Measurements from ENCODE around the gene WSB1.

WSB1 gene

DNA sequence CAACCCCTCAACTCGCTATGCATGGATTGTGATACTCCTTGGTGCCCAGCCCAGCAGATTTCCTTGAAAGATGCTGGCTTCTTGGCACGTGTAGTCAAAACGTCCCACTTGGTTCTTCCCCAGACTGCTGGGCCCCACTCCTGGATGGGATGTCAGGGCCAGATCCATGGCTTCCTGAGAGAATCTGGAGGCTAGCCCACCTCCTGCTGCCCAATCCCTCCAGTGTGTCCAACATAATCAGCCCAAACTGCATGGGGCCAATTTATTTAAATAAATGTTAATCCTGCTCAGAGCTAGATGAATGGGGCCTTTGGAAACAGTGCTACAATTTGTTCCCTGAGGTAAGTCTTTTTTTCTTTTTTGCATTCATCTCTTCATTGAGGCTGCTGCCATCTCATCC lies 49.4 kb downstream of the WSB1 start:
- FAIRE-seq (no peak), DNase-seq (ENCODE audit: insufficient read length, low spot score) (no peak)
- TF ChIP-seq PAX5 (IDR thresholded peaks at IDR 0.05; ENCODE audit: insufficient read depth, low read length, severe bottlenecking) (no peak), POU2F2 (IDR thresholded peaks at IDR 0.05; ENCODE audit: low read depth, low read length) (no peak), TAF1 (IDR thresholded peaks at IDR 0.05; ENCODE audit: low read depth, low read length) (no peak), POLR2A (IDR thresholded peaks at IDR 0.05; ENCODE audit: low read depth, low read length) (no peak), SPI1 (IDR thresholded peaks at IDR 0.05; ENCODE audit: low read depth, low read length) (no peak)

DNA sequence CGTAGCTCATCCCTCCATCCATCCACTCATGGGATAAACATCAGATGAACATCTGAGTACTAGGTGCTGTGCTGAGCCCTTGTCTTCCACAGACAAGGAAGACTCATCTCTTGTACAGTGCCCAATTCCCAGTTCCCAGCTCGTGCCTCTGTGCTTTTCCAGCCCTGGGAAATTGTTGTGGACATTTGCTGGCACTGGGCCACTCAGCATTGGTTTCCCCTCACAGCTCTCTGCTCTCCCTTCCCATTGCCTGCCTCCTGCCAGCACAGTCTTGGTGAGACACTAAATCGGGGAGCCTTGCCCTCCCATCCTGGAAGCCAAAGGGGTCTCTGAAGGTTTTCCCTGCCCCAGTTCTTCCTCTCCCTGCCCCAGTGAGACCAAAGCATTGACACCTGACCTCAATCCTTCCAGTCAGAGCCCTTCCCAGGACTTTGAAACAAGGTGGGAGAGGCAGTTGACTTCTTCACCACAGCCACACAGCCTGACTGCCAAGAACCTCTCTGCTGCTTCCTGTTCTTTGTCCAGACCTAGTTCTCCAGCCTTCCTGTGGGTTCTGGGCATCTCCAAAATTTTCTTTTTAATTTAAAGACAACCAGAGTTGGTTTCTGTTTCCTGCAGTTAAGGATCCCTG lies 50.2 kb downstream of the WSB1 start:
- TF ChIP-seq POLR2A (IDR thresholded peaks at IDR 0.05; ENCODE audit: low read depth, low read length), result no peak
- TF ChIP-seq SPI1 (IDR thresholded peaks at IDR 0.05; ENCODE audit: low read depth, low read length), result no peak
- TF ChIP-seq PAX5 (IDR thresholded peaks at IDR 0.05; ENCODE audit: insufficient read depth, low read length, severe bottlenecking), result no peak
- TF ChIP-seq POLR2AphosphoS5 (IDR thresholded peaks at IDR 0.05; ENCODE audit: low read depth, low read length), result no peak
- no peak for TF ChIP-seq TAF1 (IDR thresholded peaks at IDR 0.05; ENCODE audit: low read depth, low read length)
- TF ChIP-seq POU2F2 (IDR thresholded peaks at IDR 0.05; ENCODE audit: low read depth, low read length), result no peak
- FAIRE-seq (no peak), DNase-seq (ENCODE audit: insufficient read length, low spot score) (no peak)

DNA sequence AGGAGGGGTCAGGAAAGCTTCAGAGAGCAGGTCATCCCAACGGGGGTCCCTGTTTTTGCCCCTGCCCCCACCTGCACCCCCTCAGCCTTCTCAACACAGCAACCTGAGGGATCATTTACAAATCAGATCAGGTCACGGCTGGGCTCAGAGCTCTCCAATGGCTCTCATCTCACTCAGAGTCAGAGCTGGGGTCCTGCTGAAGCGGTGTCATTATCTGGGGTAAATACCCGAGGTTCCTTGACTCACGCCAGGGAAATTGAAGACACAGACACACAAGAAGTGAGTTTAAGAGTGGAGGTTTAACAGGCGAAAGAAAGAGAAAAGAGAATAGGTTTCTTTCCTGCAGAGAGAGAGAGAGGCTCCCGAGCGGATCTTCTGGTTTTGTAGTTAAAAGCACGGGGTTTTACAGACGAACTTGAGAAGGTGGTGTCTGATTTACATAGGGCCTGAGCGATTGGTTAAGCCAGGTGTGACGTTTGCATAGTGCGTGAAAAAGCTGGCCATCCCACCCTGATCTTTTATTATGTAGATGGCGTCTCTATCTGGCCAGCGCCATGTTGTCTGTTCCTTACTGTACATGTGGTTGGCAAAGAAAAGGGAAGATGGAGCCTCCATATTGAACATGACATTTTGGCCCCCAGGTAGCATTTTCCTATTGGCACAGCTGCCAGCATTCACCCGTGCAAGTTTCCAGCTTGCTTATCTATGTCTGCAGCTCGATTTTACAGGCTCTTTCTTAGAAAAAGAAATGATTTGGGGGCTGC lies 51.4 kb downstream of the WSB1 start:
- no peak for TF ChIP-seq TAF1 (IDR thresholded peaks at IDR 0.05; ENCODE audit: low read depth, low read length)
- no peak for TF ChIP-seq POLR2A (IDR thresholded peaks at IDR 0.05; ENCODE audit: low read depth, low read length)
- TF ChIP-seq PAX5 (IDR thresholded peaks at IDR 0.05; ENCODE audit: insufficient read depth, low read length, severe bottlenecking), result no peak
- TF ChIP-seq SPI1 (IDR thresholded peaks at IDR 0.05; ENCODE audit: low read depth, low read length), result no peak
- TF ChIP-seq POU2F2 (IDR thresholded peaks at IDR 0.05; ENCODE audit: low read depth, low read length), result no peak
- no peak for TF ChIP-seq POLR2AphosphoS5 (IDR thresholded peaks at IDR 0.05; ENCODE audit: low read depth, low read length)
- FAIRE-seq, result no peak

DNA sequence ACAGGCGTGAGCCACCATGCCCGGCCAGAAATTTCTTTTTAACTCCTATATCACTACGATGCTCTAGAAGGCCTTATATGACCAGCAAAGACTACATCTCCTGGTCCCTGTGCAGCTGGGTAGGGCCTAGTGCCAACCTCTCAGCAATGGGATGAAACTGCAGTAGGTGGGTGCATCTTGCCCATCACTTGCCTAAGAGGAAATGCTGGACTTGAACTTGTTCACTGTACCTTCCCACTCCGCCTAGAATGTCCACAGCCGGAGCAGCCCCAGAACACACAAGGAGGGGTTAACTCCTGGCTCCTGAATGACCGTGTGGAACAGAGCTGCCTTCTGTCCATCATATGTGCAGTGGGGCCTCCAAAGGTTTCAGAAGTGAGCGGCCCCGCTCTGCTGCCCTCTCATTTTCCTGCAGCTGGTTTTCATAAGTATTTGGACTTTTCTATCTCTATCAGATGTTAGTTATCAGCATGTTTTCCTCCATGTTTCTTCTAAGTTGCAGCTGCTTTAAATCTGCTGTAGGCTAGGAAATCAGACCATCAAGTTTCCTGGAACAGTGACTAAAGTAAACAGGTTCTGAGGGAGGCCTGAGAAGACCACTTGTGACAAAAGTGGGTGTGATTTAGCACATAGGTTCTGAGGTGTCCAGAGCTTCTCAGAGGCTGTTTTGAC lies 52.5 kb downstream of the WSB1 start:
- peak; percentile 31 for FAIRE-seq
- DNase-seq (ENCODE audit: insufficient read length, low spot score), result no peak
- TF ChIP-seq SPI1 (IDR thresholded peaks at IDR 0.05; ENCODE audit: low read depth, low read length), result no peak
- TF ChIP-seq PAX5 (IDR thresholded peaks at IDR 0.05; ENCODE audit: insufficient read depth, low read length, severe bottlenecking), result no peak
- no peak for TF ChIP-seq TAF1 (IDR thresholded peaks at IDR 0.05; ENCODE audit: low read depth, low read length)
- no peak for TF ChIP-seq POU2F2 (IDR thresholded peaks at IDR 0.05; ENCODE audit: low read depth, low read length)
- no peak for TF ChIP-seq POLR2A (IDR thresholded peaks at IDR 0.05; ENCODE audit: low read depth, low read length)
- no peak for TF ChIP-seq POLR2AphosphoS5 (IDR thresholded peaks at IDR 0.05; ENCODE audit: low read depth, low read length)

More for the DNA sequence above, 51.4 kb downstream of the WSB1 start:
- no peak for DNase-seq (ENCODE audit: insufficient read length, low spot score)

DNA sequence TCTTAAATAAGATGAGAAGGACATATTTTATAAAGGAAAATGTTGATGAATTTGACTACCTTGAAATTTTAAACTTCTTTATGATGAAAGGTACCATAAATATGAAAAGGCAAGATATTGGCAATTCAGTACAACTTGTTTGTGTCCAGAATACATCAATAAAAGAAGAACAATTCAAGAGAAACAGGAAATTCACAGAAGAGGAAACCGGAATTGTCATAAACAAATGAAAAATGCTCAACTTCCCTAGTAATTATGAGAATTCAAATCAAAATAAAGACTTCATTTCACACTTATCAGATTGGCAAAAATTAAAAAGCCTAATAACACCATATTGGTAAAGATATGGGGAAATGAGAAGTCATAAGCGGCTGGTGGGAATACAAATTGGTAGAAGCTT lies 54.3 kb downstream of the WSB1 start:
- TF ChIP-seq POU2F2 (IDR thresholded peaks at IDR 0.05; ENCODE audit: low read depth, low read length) (no peak), SPI1 (IDR thresholded peaks at IDR 0.05; ENCODE audit: low read depth, low read length) (no peak), POLR2A (IDR thresholded peaks at IDR 0.05; ENCODE audit: low read depth, low read length) (no peak), POLR2AphosphoS5 (IDR thresholded peaks at IDR 0.05; ENCODE audit: low read depth, low read length) (no peak), TAF1 (IDR thresholded peaks at IDR 0.05; ENCODE audit: low read depth, low read length) (no peak), PAX5 (IDR thresholded peaks at IDR 0.05; ENCODE audit: insufficient read depth, low read length, severe bottlenecking) (no peak)
- FAIRE-seq (no peak), DNase-seq (ENCODE audit: insufficient read length, low spot score) (no peak)

DNA sequence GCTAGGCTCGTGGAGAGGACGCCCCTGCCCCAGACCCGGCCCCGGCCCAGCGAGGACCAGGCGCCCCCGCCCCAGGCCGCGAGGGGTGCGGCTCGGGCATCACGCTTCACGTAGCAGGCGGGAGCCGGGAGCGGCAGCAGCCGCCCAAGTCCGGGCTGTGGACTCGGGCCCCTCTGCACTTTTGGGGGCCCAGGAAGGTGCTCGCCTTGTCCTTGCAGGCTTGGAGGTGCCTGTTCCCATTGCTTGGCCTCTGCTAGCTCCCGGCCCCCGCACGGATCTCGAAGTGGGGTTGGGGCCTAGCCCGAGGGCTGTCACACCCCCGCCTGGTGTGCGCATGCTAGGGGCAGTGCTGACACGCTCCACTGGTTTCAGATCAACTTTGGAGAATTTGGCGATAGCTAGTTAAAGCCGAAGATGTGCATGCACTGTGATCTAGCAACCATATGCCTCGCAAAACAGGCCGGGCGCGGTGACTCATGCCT lies 55.7 kb downstream of the WSB1 start:
- DNase-seq (ENCODE audit: insufficient read length, low spot score) (no peak), FAIRE-seq (no peak)
- no peak for TF ChIP-seq POU2F2 (IDR thresholded peaks at IDR 0.05; ENCODE audit: low read depth, low read length)
- no peak for TF ChIP-seq PAX5 (IDR thresholded peaks at IDR 0.05; ENCODE audit: insufficient read depth, low read length, severe bottlenecking)
- no peak for TF ChIP-seq POLR2AphosphoS5 (IDR thresholded peaks at IDR 0.05; ENCODE audit: low read depth, low read length)
- no peak for TF ChIP-seq SPI1 (IDR thresholded peaks at IDR 0.05; ENCODE audit: low read depth, low read length)
- no peak for TF ChIP-seq TAF1 (IDR thresholded peaks at IDR 0.05; ENCODE audit: low read depth, low read length)
- no peak for TF ChIP-seq POLR2A (IDR thresholded peaks at IDR 0.05; ENCODE audit: low read depth, low read length)

DNA sequence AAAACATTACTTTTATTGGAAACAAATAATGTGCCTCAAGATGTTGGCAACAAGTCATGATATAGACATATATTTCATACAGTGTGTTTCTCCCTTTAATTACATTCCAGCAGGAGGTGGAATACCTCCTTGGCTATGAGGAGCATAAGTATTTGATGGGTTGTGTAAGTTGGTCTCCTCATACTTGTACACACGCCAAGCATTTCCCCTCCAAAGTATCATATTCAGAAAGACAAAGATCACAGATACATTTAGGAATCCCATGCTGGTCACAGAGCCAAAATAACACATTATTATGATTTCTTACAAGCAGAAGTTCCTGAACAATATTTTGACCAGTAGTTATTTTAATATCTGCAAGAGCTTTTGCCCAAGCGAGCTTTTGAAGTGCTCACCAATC lies 57.8 kb downstream of the WSB1 start:
- DNase-seq (ENCODE audit: insufficient read length, low spot score) (no peak), FAIRE-seq (no peak)
- no peak for TF ChIP-seq TAF1 (IDR thresholded peaks at IDR 0.05; ENCODE audit: low read depth, low read length)
- TF ChIP-seq SPI1 (IDR thresholded peaks at IDR 0.05; ENCODE audit: low read depth, low read length), result no peak
- TF ChIP-seq POU2F2 (IDR thresholded peaks at IDR 0.05; ENCODE audit: low read depth, low read length), result no peak
- TF ChIP-seq PAX5 (IDR thresholded peaks at IDR 0.05; ENCODE audit: insufficient read depth, low read length, severe bottlenecking), result no peak
- no peak for TF ChIP-seq POLR2AphosphoS5 (IDR thresholded peaks at IDR 0.05; ENCODE audit: low read depth, low read length)
- no peak for TF ChIP-seq POLR2A (IDR thresholded peaks at IDR 0.05; ENCODE audit: low read depth, low read length)

DNA sequence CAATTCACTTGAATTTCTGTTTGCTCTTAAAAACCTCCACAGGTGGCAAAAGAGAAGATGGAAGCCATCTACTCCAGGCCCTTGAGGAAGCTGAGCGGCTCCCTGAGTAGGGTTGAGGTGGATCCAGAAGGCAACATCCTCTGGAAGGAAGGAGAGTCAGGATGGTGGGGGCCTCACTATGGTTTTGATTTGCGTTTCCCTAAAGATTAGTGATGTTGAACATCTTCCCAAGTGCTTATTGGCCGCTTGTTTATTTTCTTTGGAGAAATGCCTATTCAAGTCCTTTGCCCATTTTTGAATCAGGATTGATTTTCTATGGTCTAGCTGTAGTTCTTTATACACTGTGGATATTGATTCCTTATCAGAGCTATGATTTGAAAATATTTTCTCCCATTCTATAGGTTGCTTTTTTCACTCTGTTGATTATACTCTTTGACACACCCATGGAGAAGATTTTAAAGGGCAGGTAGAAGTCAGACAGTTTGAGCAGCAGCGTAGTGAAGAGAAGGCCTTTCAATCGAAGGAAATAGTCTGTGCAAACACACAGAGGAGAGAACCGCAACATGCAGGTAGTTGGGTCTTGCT lies 58.6 kb downstream of the WSB1 start:
- no peak for FAIRE-seq
- DNase-seq (ENCODE audit: insufficient read length, low spot score), result no peak
- TF ChIP-seq PAX5 (IDR thresholded peaks at IDR 0.05; ENCODE audit: insufficient read depth, low read length, severe bottlenecking) (no peak), SPI1 (IDR thresholded peaks at IDR 0.05; ENCODE audit: low read depth, low read length) (no peak), TAF1 (IDR thresholded peaks at IDR 0.05; ENCODE audit: low read depth, low read length) (no peak), POLR2A (IDR thresholded peaks at IDR 0.05; ENCODE audit: low read depth, low read length) (no peak), POLR2AphosphoS5 (IDR thresholded peaks at IDR 0.05; ENCODE audit: low read depth, low read length) (no peak), POU2F2 (IDR thresholded peaks at IDR 0.05; ENCODE audit: low read depth, low read length) (no peak)
